GM12865 (cell line): ENCODE measurements around the gene LTB4R.

Experiments
- DNase-seq: peaks from one replicate; pipeline ENCODE4 v3.0.0; 2010; ENCODE audit warnings: low read depth
- H3K4me3 ChIP-seq: 2 replicates; pipeline ENCODE4 v1.5.1; 2011; ENCODE audit warnings: mild to moderate bottlenecking, low read depth, low read length, control low read depth
- TF ChIP-seq, protein P1 (sequence below): IDR thresholded peaks from 2 replicates; pipeline ENCODE4 v1.5.1; 2011; ENCODE audit warnings: low read length, control low read depth, low read depth, inconsistent platforms; ENCODE audit not compliant: insufficient read depth; ENCODE audit errors: missing control alignments

Gene LTB4R

DNA sequence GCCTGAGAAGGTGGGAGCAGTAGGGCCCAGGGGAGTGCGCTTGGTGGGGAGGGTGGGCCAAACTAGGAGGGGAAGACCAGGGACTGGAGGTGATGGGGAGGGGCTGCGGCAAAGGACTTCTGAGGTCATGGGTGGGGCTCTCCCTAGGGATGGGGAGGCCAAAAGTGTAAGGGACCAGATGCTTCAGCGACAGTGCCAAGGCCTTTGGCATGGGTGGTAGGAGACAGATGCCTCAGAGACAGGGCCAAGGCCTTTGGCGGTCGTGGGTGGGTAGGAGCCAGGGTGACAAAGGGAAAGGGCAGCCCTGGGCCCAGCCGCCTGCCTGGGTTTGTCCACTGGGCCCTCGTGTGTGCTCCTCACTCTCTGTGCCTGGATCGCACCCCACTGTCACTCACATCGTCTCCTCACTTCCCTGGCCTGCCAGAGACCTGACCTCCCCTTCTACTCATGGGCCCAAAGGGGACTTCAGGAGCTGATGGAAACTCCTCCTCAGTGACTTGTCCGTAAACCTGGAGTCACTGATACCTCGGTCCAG, 26.7 kb upstream of the LTB4R start:
- no peak for DNase-seq
- TF ChIP-seq, protein P1, sequence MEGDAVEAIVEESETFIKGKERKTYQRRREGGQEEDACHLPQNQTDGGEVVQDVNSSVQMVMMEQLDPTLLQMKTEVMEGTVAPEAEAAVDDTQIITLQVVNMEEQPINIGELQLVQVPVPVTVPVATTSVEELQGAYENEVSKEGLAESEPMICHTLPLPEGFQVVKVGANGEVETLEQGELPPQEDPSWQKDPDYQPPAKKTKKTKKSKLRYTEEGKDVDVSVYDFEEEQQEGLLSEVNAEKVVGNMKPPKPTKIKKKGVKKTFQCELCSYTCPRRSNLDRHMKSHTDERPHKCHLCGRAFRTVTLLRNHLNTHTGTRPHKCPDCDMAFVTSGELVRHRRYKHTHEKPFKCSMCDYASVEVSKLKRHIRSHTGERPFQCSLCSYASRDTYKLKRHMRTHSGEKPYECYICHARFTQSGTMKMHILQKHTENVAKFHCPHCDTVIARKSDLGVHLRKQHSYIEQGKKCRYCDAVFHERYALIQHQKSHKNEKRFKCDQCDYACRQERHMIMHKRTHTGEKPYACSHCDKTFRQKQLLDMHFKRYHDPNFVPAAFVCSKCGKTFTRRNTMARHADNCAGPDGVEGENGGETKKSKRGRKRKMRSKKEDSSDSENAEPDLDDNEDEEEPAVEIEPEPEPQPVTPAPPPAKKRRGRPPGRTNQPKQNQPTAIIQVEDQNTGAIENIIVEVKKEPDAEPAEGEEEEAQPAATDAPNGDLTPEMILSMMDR = no peak
- no peak overlapping the region for H3K4me3 ChIP-seq

DNA sequence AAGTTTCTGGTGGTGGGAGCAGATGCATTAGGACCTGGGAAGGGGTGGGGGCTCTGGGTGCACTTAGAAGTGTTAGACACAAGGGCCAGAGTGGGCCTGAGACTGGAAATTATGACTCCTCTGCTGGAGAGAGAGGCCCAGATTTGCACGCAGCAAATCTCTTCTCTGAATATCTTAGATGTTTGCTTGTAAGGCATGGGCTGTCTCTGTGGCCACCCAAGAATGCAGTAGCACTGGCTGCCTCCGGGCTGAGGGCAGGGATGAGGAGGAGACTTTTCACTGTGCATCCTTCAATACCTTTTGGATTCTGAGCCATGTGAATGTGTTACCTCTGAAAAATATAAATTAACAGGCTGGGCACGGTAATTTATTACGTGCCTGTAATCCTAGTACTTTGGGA, 26.0 kb upstream of the LTB4R start:
- TF ChIP-seq, protein P1 = no peak
- no peak for DNase-seq

DNA sequence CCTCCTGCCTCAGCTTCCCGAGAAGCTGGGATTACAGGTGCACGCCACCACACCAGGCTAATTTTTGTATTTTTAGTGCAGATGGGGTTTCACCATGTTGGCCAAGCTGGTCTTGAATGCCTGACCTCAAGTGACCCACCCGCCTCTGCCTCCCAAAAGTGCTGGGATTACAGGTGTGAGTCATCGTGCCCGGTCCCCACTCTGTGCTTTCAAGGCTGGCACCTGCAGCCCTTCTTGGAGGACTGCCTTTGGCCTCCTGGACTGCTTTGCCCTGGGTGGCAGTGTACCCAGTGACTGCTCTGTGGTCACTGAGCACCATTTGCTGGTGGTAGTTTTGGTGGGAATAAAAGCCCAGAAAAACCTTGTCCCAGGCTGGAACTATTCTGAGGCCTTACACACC, 24.3 kb upstream of the LTB4R start:
- H3K4me3 ChIP-seq = no peak overlapping the region
- TF ChIP-seq, protein P1 = no peak
- no peak for DNase-seq

More for the DNA sequence above, 26.0 kb upstream of the LTB4R start:
- H3K4me3 ChIP-seq = no peak overlapping the region

DNA sequence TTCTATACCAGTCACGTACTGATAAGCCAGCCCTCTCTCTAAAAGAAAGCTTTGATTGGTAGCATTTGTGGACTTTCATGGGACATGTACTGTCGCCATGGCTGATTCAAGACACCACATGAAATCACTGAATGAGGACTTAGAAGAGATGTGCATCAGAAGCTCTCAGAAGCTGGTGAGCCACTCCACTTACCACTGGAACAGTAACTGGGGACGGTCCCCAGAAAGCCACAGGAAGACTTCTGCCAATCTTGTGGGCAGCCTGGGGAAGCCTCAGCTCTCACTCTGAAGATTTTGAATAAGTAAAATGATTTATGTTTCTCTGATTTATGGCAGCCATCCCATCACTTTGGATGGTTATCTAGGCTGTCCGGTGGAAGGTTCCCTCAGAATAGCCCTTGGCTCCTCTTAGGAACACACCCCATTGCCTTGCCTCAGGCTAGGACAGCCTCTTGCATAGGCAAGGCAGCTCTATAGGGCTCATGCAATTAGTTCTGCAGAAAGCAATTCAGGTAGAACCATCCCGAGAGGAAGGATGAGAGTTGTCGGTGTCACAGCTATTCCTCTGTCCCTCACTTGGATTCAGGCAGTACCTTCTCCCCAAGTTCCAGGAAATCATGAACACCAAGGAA, 21.5 kb upstream of the LTB4R start:
- no peak overlapping the region for H3K4me3 ChIP-seq
- TF ChIP-seq, protein P1 = no peak
- DNase-seq = peak; percentile 75

DNA sequence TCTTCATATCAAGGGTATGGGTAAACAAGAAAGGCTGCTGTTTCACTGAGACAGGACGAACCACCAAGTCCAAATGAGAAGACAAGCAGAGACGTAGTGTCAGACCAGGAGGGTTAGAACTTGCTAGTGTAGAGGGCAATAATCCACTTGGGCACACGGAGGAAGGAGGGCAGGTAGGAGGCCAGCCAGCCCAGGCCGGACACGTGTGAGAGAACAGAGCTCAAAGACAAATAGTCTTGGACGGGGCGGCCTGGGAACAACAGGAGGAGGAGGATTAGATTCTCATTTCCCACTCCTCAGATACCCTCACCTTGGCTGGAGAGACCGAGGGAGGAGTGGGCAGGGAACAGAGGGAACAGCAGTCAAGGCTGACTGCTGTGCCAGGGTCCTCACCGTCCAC, 20.6 kb upstream of the LTB4R start:
- H3K4me3 ChIP-seq = no peak overlapping the region
- DNase-seq = no peak
- TF ChIP-seq, protein P1 = no peak

DNA sequence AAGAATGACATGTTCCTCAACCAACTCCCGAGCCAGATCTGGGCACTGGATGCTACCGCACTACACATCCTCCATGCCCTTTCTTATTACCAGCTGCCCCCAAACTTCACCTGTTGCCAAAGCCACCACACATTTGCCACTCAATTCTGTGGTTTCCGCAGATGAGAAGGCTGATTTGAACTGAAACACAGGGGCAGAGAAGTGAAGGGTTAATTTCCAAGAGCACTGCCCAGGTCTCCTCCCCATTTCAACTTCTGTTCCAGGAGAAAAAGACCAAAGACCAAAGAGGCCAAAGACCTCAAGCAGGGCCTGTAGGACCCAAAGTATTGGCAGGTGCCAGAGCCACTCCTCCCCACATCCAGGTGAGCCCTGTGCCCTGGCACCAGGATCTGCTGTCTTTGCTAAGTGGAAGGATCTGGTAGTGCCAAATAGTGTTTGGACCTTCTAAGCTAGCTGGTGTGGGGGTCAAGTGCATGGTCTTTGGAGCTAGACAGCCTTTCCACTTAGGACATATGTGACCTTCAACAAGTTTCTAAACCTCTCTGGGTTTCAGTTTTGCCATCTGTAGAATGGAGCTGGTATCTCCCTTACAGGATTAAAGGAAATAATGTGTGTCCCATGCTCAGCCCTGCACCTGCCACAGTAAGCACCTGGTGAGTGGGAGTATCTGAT, 19.7 kb upstream of the LTB4R start:
- DNase-seq = no peak
- TF ChIP-seq, protein P1 = no peak
- H3K4me3 ChIP-seq = no peak overlapping the region
